DMS79 treated with DMSO at 0.1 percent for 48 hours (cell line): ENCODE measurements around the gene DOCK4.
"Not testable (repeated sequence)": the region's sequence is repeated elsewhere in the genome, so short reads cannot be mapped to it uniquely, and the experiment has no call there.

Source experiments
- DNase-seq: peaks from one replicate; lab custom pipeline; 2025; lab: John Stamatoyannopoulos, UW

DOCK4 gene

DNA sequence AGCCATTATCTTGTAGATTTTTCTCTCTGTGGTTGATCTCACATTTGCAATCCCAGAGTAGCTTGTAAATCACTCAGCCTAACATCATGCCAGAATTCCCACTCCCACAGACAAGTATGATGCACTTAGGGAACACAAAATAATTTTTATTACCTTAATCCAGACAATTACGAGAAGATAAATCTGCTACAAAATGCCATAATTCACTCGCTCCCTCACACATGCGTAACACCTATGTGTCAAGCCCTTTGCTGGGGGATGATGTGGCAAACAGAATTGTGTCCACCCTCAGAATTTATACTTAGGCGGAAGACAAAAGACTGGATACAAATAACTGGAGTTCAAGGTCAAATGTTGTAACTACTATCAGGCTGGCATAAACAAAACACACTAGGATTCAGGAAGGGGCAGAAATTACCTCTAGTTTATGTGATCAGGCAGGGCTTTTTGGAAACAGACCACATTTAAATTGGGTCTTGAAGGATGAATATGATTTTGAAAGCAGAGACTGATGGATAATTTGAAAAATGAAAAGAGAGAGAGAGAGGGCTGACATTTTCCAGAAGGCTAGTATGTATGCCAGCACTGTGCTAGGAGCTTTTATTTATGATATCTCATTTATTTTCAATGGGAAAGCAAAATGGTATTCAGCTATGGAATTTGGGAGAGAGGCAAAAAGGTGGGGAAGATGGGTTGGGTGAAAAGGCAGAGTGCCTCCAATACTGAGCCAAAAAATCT is 69.8 kb downstream of the DOCK4 start:
- no peak for DNase-seq

DNA sequence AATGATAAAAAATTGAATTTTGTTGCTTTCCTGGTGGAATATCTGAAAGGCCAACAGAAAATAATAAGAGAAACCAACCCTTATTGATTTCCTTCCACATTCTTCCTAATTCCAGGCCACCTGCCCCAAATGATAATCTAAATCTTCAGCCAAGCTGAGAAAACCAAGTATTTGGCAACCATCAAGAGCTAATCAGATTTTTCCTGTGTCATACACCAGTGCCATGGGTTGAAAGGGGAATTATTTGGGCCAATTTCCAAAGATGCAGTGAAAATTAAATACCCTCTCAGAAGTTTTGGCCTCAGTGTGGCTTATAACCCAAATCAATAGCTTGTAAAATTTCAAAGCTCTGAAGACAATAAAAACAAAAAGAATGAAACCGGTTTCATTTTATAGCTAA is 70.4 kb downstream of the DOCK4 start:
- DNase-seq: no peak

DNA sequence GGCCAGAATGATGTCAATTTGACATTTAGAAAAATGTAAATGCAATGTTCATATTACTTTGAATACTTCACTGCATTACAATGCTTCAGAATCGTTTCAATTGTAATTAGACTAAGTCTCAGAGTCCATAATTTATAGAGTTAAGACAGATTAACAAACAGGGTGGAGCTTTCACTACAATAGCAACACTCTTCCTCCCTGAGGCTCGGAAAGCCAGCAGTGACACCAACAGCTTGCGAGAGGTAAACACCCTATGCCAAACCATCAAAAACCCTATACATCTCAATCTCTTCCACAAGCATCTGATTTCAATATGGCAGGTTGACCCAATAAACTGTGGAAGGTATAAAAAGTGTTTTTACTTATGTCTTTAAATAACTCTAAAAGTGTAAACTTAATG is 72.2 kb downstream of the DOCK4 start:
- no peak for DNase-seq

DNA sequence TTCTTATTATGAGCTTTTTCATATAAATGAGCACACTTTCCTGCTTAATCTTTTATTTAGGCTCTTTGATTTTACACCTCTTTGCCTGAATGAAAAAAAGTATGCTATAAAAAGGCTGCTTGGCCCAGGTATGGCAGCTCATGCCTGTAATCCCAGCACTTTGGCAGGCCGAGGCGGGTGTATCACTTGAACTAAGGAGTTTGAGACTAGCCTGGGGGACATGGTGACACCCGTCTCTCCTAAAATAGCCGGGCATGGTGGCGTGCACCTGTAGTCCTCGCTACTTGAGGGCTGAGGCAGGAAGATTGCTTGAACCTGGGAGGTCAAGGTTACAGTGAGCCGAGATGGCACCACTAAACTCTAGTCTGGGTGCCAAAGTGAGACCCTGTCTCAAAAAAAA is 72.9 kb downstream of the DOCK4 start:
- no peak for DNase-seq

DNA sequence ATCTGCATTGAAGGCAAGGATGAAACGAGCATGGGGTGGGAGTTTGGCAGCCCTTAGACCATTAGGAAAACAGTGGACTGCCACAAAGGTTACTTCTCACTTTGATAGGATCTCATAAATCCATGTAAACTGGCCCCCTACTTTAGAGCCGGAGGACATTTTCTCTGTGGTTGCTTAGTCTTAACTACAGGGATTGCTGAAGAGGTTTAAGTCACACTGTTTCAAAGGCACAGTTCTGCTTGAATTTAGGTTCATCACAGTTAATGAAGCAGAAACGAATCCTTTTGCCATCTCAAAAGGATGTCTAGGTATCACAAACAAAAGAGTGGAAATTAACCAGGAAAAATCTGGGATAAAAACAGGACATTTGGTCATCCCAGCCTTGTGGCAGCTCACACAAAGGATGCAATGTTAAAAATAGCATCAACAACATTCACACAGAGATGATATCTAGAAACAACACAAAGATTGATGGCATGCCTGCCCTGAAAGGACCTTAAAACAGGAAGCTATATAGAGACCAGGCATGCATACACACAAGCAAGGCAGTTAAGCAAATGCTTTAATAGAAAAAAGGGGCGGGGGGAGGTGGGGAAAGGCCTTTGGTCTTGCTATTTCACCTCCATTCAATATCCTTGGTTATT is 74.0 kb downstream of the DOCK4 start:
- DNase-seq: no peak

DNA sequence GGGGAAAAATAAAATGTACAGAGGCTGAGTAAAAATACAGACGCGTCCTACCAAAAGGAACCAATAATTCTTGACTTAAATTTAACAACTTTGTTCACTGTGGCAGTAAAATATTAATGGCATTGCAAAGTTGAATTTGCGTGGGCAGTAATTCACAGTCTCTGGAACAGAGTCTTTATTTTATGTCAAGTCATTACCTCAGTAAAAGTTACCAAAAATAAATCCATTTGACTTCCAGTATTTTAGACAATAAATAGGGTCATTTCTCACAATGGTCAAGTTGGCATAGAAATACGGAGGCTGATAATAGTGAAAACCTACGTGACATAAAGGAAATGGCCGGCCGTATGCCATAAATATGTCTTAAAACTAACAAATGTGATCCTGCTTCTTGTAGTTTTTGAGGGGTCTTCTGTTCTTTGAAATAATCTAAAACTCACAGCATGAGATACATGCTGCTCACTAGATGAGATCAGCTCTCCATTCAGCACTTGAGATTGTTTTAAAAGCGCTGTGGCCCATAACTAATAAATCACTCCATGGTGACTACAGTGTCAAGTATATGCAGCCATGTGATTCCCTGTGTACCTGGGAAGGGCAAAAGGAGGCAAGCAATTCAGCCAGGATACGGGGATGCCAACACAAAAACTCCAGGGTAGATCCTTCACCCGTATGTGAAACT is 75.3 kb downstream of the DOCK4 start:
- peak; percentile 44 for DNase-seq

DNA sequence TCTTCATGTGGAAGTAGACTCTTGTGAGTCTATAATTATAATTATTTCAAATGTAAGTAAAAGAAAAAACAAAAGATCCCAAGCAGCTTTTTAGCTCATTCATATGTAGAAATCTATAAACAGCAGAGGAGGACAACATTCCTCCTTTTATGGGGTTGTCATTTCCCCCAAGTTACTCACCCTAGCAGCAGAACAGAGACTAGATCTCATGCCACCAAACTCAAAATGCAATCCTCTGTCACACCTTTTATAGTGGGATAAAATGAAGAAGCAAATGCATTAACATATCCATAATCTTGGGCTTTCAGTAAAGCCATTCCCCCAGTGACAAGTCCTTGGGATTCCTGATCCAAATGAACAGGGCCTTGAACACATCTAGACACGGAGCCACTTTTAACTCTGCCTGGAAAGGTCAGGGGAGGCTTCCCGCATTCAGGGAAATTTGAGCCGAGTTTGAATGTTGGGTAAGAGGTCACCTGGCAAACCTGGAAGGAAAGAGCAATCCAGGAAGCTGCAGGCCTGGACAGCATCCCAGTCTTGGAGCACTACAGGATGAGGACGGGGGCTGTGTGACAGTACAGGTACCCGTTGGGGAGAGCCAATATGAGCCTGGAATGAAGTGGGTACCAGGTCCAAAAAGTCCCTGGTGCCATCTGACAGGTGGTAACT is 76.4 kb downstream of the DOCK4 start:
- DNase-seq: peak; percentile 37

DNA sequence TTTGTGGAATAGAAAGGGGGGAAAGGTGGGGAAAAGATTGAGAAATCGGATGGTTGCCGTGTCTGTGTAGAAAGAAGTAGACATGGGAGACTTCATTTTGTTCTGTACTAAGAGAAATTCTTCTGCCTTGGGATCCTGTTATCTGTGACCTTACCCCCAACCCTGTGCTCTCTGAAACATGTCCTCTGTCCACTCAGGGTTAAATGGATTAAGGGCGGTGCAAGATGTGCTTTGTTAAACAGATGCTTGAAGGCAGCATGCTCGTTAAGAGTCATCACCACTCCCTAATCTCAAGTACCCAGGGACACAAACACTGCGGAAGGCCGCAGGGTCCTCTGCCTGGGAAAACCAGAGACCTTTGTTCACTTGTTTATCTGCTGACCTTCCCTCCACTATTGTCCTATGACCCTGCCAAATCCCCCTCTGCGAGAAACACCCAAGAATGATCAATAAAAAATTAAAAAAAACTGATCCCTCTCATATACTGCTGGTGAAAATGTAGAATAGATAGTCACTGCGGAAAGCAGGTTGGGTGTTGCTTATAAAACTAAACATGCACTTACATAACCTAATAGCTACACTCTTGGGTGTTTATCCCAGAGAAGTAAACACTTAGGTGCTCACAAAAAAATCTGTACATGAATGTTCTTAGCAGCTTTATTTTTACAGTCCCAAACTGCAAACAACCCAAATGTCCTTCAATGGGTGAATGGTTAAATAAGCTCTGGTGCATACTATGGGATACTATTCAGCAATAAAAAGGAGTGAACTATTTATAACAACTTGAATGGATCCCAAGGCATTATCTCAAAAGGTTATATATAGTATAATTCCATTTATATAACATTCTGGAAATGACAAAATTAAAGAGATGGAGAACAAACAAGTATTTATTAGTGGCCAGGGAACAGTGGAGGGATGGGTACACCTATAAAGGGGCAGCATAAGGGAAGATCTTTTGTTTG is 77.5 kb downstream of the DOCK4 start:
- not testable (repeated sequence) for DNase-seq

DNA sequence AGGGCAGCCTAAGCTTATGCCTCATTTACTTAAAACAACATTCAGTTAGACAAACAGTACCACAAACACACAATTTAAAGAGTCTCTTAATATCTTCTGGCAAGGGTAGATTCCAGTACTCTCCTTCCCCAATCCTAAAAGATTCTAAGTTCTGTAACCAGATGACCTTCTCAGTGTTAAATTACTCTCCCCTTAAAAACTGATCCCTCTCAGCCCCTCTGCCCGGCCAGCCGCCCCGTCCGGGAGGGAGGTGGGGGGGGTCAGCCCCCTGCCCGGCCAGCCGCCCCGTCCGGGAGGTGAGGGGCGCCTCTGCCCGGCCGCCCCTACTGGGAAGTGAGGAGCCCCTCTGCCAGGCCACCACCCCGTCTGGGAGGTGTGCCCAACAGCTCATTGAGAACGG is 78.2 kb downstream of the DOCK4 start:
- DNase-seq: not testable (repeated sequence)

DNA sequence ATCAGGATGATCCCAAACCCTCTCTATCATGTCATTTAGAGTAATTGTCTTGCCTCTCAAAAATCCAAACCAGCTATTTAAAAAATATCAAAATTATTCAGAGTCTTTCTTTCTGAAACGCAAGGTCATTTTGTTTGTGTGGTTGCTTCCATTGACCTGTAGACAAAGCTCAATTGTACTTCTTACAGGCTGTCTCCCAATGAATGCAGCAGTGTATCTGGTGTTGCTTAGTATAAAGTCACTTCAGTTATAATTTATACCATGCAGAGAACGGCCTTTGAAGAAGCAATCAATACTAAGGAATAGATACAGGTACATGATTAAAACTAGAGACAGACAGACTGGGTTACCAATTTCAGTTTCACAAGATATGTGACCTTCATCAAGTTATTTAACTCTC is 80.9 kb downstream of the DOCK4 start:
- no peak for DNase-seq

DNA sequence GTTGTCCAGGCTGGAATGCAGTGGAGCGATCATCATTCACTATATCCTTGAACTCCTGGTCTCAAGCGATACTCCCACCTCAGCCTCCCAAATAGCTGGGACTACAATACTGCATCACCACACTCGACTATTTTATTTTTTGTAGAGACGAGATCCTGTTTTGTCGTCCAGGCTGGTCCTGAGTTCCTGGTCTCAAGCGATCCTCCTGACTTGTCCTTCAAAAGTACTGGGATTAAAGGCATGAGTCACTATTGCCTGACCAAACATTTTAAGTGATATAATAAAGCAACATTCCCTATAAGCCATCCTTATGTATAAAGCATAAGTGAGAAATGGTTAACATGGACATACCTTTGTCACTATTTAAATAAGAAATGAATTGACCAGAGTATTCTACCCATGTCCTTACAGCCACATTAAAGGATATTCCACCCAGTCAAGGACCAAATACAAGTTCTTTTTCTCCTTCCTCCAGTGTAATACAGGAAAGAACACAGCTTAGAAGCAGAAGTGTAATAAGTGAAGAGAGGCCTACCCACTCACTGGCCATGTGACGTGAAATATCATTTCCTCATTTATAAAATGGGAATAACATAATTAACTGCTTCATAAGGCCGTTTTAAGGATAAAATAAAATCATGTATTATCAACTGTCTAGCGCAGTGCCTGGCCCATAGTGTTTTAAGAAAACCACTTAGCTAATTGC is 82.0 kb downstream of the DOCK4 start:
- DNase-seq: no peak

DNA sequence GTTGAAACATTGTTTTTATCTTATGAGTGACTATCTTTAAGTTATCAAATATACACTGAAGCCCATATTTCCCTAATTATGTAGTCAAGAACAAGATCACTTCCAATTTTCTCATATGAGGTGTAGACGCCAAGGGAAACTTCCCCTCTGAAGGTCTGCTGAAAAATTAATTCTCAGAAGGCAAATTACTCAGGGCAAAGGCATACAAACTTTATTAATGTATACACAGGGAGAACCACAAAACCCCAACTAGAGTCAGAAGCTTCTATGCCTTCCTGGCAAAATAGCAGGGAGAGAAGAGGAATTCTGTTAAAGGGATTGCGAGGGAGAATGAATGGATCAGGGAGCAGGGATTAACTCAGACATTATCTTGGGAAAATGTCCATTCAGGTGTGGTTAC is 83.4 kb downstream of the DOCK4 start:
- DNase-seq: no peak

DNA sequence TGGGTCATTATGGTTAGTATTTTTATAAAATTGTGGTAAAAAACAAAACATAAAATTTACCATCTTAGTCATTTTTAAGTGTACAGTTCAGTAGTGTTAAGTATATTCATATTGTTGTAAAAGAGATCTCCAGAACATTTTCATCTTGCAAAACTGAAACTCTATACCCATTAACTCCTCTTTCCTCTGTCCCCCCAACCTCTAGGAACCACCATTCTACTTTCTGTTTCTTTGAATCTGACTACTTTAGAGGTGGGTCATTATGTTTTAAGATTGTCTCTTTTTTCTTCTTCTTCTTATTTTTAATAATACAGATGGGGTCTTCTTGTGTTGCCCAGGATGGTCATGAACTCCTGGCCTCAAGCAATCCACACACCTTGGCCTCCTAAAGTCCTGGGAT is 84.1 kb downstream of the DOCK4 start:
- no peak for DNase-seq

DNA sequence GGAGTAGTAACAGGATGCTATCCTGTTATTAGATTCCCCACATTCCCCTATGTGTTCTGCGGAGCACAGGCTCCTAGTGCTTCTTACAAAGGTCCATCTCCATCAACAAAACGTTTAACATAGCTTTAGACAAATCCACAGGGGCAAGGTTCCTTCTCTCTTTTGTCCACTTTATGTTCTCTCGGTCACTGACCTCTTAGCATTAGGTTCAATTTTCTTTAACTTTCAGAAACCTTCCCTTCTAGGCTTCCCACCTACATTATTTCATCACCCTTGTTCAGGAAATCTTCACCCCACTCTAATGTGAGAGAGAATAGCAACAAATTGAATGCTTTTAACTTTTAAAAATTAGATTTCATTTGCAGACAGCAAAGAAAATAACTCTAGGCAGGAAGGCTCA is 84.9 kb downstream of the DOCK4 start:
- no peak for DNase-seq

DNA sequence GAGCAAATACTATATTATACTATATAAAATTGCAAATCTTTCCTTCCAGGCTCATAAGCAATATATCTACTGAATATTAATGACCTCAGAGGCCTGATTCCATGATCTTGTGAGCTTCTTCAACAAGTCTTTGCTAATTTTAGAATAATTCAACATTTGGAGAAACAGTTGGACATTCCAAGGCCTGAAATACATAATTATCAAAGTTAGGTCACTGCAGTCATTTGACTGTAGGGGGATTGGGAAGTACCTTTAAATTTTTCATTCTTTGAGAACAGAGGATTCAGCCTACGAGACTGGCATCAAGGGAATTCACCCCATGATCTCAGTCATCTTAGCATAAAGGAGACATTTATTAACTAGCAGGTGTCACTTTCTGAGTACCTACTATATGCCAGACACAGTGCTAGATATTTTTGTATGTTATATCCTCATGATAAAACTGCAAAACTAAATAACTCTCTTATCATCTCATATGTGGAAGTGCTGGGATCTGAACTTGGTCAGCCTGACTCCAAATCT is 85.4 kb downstream of the DOCK4 start:
- no peak for DNase-seq

DNA sequence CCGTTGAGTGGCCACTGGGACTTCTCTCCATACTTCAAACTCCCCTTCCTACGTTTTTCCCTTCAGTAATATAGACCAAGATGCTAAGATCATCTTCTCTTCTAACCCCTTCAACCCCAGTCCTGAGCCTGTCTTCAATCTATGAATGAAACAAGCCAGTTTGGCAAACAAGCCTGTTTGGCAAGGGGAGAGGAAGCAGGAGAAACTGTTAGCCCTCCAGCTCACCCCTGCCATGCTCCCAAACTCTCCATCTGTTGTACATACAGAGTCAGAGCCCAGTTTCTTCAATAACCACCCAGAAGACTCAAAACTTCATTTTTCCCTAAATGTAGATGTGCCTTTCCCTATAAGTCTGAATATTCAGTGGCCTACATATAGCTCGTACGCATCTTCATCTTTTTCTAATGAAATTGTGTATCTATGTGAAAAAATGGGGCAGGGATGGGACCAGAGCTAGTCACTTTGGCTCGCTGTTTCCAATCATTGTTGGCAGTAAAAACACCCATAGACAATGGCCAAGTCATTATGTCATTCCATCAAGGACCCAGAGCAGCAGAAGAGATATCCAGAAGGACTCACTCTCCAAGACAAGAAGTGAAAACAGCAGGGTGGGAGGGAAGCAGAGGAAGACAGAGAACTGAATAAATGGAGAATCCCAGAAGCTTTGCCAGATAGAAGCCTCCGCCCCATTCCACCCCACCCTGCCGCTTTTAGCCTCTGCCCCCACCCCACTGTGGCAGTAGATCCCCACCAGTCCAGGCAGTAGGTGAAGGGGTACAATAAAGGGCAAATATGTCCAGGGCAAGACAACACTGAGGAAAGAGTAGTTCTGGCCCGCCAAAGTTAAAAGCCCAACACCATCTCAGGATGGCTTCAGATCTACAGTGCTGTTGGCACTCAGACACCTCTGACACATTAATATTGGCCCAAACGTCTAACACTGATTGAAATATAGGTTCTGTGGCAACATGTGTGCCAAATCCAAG is 87.3 kb downstream of the DOCK4 start:
- no peak for DNase-seq

DNA sequence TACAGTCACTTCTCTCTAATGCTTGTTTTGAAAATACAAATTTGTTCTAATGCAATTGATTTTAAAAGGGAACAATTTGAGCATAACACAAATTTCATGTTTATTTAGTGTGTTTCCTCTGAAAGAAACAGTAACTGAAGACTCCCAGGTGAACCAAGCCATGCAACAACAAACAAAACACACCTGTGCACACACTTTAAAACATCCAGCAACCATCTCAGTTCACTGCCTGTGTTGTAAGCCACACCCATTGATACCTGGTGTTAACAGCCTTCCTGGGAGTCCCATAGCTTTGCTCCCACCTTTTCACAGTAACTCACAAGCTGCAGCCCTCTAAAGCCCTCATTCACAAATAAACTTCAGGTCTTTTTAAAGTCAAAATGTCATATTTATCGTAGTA is 89.3 kb downstream of the DOCK4 start:
- DNase-seq: peak; percentile 23

DNA sequence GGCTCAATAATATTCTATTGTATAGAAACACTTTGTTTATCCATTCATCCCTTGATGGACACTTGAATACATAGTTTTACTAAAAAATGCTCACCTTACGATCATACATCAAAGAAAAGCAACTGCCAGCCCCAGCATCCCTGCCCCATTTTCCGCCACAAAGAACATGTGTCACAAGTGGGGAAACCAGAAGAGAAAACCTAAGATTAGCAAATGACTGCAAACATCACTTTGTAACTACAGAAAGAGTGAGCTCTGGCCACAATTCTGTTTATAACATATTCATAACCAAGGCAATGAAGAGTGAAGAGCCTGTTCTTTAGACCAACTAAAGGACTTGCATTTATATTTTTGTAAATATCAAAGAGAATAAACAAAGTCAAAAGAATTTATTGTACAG is 89.8 kb downstream of the DOCK4 start:
- DNase-seq: no peak

DNA sequence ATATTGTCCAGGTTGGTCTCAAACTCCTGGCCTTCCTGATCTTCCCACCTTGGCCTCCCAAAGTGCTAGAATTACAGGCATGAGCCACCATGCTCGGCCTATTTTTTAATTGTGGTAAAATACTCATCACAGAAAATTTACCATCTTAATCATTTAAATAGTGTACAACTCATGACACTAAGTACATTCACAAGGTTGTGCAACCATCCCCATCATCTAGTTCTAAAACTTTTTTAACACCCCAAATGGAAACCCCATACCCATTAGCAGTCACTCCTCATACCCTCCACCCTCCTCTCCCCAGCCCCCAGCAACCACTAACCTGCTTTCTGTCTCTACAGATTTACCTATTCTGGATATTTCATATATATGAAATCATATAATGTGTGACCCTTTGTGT is 90.3 kb downstream of the DOCK4 start:
- DNase-seq: no peak
